H1 (cell line): Measurements from ENCODE around the gene VCP.

Experiments used
- EP300 ChIP-seq, 2 experiments: IDR thresholded peaks; 1 replicate in 1 of 2; 2 replicates in 1 of 2; pipeline ENCODE4 v1.6.1; 2011 to 2012; ENCODE audit warnings: low read depth in 2 of 2, low read length in 2 of 2, mild to moderate bottlenecking in 2 of 2, borderline replicate concordance in 1 of 2, inconsistent platforms in 1 of 2, moderate library complexity in 1 of 2
- POLR2A ChIP-seq, 2 experiments: IDR thresholded peaks; 1 replicate in 1 of 2; 2 replicates in 1 of 2; pipeline ENCODE4 v1.6.1; 2011; ENCODE audit warnings: low read depth in 2 of 2, low read length in 2 of 2, mild to moderate bottlenecking in 2 of 2; ENCODE audit errors: control extremely low read depth in 1 of 2
- TBP ChIP-seq: IDR thresholded peaks from 2 replicates; pipeline ENCODE4 v1.6.1; 2011; ENCODE audit warnings: low read depth, low read length, improper control_type of control experiment
- TF ChIP-seq, protein P1 (sequence below), 3 experiments: IDR thresholded peaks; 1 replicate in 2 of 3; 2 replicates in 1 of 3; pipeline versions ENCODE4 v1.5.1 to v1.6.1; 2011; ENCODE audit warnings: low read length in 3 of 3, mild to moderate bottlenecking in 3 of 3, inconsistent platforms in 2 of 3, low read depth in 1 of 3, moderate library complexity in 1 of 3; ENCODE audit not compliant: insufficient read depth in 1 of 3; ENCODE audit errors: control extremely low read depth in 1 of 3

DNA sequence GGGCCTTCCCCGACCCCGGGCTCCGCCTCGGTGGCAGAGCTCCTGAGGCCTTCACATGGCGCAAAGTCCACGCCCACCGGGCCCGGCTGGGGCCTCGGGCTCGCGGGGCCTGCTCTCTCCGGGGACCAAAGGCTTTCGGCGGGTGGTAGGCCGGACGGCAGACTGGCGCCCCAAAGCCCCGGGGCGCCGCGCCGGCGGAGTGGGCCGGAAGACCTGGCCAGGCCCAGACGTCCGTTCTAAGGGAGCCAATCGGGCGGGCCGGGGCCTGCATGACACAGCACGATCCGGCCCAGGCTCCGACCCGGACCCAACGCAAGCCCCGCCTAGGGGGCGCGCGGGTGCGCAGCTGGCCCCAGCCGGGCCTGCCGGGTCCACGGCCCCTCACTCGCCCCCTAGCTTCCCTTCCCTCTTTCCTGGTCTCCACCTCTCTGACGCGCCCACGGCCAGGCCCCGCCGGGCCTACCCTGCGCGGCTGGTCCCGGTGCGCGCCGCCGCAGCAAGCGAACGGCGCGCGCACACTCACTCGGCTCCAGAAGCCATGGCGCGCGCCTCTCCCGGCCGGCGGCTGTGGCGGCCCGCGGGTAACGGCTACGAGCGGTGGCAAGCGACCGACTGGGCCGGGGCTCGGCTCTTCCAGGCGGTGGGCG, 488 bp downstream of the VCP start:
- no peak for TF ChIP-seq EP300 (IDR thresholded peaks at IDR 0.05; ENCODE audit: borderline replicate concordance in 1 of 2, low read depth in 2 of 2, low read length in 2 of 2)
- TF ChIP-seq, protein P1, sequence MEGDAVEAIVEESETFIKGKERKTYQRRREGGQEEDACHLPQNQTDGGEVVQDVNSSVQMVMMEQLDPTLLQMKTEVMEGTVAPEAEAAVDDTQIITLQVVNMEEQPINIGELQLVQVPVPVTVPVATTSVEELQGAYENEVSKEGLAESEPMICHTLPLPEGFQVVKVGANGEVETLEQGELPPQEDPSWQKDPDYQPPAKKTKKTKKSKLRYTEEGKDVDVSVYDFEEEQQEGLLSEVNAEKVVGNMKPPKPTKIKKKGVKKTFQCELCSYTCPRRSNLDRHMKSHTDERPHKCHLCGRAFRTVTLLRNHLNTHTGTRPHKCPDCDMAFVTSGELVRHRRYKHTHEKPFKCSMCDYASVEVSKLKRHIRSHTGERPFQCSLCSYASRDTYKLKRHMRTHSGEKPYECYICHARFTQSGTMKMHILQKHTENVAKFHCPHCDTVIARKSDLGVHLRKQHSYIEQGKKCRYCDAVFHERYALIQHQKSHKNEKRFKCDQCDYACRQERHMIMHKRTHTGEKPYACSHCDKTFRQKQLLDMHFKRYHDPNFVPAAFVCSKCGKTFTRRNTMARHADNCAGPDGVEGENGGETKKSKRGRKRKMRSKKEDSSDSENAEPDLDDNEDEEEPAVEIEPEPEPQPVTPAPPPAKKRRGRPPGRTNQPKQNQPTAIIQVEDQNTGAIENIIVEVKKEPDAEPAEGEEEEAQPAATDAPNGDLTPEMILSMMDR (IDR thresholded peaks at IDR 0.05; ENCODE audit: control extremely low read depth in 1 of 3, insufficient read depth in 1 of 3, low read depth in 1 of 3, low read length in 3 of 3) = peak; percentile 26 to 48 (median 45); a peak in 3 of 4 replicates
- TF ChIP-seq TBP = no peak
- peak in 1 of 2 experiments; percentile 90; a peak in 1 of 3 replicates for TF ChIP-seq POLR2A (IDR thresholded peaks at IDR 0.05; ENCODE audit: control extremely low read depth in 1 of 2, low read depth in 2 of 2, low read length in 2 of 2)
